ENCODE data around the gene PEX3.

The PEX3 gene

DNA sequence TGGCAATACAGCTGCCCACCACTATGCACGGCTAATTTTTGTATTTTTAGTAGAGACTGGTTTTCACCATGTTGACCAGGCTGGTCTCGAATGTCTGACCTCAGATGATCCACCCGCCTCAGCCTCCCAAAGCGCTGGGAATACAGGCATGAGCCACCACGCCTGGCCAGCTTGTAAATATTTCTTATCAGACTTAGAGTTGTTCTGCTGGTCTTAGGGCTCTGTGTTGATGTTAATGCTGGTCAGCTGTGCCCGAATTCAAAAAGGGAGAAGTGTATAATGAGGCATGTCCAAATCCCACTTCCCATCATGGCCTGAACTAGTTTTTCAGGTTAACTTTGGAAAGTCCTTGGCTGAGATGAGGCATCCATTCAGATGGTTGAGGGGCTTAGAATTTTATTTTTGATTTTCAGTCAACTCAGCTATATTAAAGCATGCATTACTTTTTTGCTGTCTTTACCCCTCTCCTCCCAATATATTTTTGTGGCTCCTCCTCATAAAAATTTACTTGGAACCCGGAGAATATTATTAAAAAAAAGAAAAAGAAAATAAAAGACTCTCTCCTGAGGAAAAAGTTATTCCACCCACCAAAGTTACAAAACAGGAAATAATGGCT, 47.8 kb upstream of the PEX3 start:
- Histone ChIP-seq H3K27me3 (ENCODE audit: control insufficient read depth in 3 of 3, insufficient read depth in 3 of 3, low read depth in 1 of 3, low read length in 3 of 3) (no peaks in the 10 kb centered on the region), H2BK12ac (ENCODE audit: low read length) (no peak overlapping the region), H3K18ac (ENCODE audit: low read length) (no peak overlapping the region), H3K9ac (ENCODE audit: low read depth, low read length, poor library complexity) (no peak overlapping the region), H3K4me1 (ENCODE audit: control insufficient read depth in 2 of 2, insufficient read depth in 1 of 2, low read depth in 1 of 2, low read length in 2 of 2) (peaks cover 2 to 5% of the 10 kb centered on the region in 2 donors), H2AK5ac (ENCODE audit: low read depth, low read length) (no peak overlapping the region), H2BK15ac (ENCODE audit: low read length) (no peak overlapping the region), H3K4me2 (ENCODE audit: insufficient read depth, low read length, poor library complexity, severe bottlenecking) (no peak overlapping the region), H3K36me3 (replicated peaks in 1 of 2; ENCODE audit: control insufficient read depth in 2 of 2, insufficient read depth in 2 of 2, low read length in 2 of 2) (no peaks in the 10 kb centered on the region), H3K4ac (ENCODE audit: low read length) (no peak overlapping the region), H2BK120ac (ENCODE audit: low read depth, low read length) (no peak overlapping the region), H3K23ac (ENCODE audit: low read depth, low read length, poor library complexity) (no peak overlapping the region), H2BK5ac (ENCODE audit: low read length) (no peak overlapping the region), H4K91ac (ENCODE audit: low read depth, low read length, poor library complexity) (no peak overlapping the region), H3K27ac (replicated peaks; ENCODE audit: low read length) (no peak overlapping the region), H3K14ac (ENCODE audit: low read length) (no peak overlapping the region), H3K4me3 (ENCODE audit: low read length in 2 of 2) (no peak overlapping the region), H4K8ac (ENCODE audit: low read depth, low read length) (no peak overlapping the region), H3K9me3 (replicated peaks in 1 of 2; ENCODE audit: control insufficient read depth in 2 of 2, insufficient read depth in 1 of 2, low read depth in 1 of 2, low read length in 2 of 2) (no peaks in the 10 kb centered on the region), H2AFZ (ENCODE audit: low read length) (no peak overlapping the region), H3K79me1 (ENCODE audit: low read depth, low read length) (no peaks in the 10 kb centered on the region)
- DNase-seq (ENCODE audit: low spot score): no peak
- no CpG with 5 or more reads among the region's 7 CpGs for WGBS, 2 donors (ENCODE audit: extremely low coverage in 2 of 2, insufficient read length in 2 of 2, insufficient replicate concordance in 1 of 2)

DNA sequence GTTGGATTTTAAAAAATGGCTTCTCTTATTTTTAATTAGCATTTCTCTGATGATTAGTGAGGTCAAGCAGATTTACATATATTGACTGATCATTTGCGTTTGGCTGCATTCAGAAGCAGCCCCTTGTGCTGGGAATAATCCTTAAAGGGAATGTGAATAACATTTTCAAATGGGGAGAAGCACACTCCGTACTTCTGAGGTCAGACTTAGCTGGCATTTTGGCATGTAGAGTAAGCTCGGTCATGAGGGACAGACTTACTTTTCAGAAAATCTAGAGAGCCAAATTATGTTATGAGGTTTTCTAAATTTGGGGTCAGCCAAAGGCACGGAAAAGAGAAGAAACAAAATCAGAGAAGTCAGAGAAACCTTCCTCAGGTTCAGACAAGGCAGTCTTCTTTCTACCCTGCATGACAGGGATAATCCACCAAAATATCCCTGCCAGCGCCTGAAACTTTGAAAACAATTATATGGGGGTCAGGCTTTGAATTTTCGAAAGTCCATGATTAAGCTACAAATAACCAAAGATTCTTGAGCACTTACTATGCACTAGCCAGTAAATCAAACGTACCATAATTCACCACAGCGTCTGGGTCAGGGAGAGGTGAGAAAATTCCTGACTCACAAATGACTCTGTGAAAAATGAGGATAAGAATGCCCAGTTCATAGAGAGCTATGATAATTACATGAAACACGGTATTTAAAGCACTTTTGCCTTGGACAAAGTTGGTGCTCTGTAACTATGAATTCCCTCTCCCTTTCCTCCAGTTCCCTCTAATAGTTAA, 45.0 kb upstream of the PEX3 start:
- DNase-seq (ENCODE audit: low spot score): no peak
- Histone ChIP-seq H3K27me3 (ENCODE audit: control insufficient read depth in 3 of 3, insufficient read depth in 3 of 3, low read depth in 1 of 3, low read length in 3 of 3) (no peaks in the 10 kb centered on the region), H3K79me1 (ENCODE audit: low read depth, low read length) (no peaks in the 10 kb centered on the region), H3K4me1 (ENCODE audit: control insufficient read depth in 2 of 2, insufficient read depth in 1 of 2, low read depth in 1 of 2, low read length in 2 of 2) (peaks cover 0 to 2% of the 10 kb centered on the region in 2 donors), H3K4me3 (ENCODE audit: low read length in 2 of 2) (no peak overlapping the region), H2BK120ac (ENCODE audit: low read depth, low read length) (no peak overlapping the region), H2BK5ac (ENCODE audit: low read length) (no peak overlapping the region), H3K14ac (ENCODE audit: low read length) (no peak overlapping the region), H3K18ac (ENCODE audit: low read length) (no peak overlapping the region), H3K36me3 (replicated peaks in 1 of 2; ENCODE audit: control insufficient read depth in 2 of 2, insufficient read depth in 2 of 2, low read length in 2 of 2) (no peaks in the 10 kb centered on the region), H2BK15ac (ENCODE audit: low read length) (no peak overlapping the region), H2BK12ac (ENCODE audit: low read length) (no peak overlapping the region), H2AFZ (ENCODE audit: low read length) (no peak overlapping the region), H4K91ac (ENCODE audit: low read depth, low read length, poor library complexity) (no peak overlapping the region), H2AK5ac (ENCODE audit: low read depth, low read length) (no peak overlapping the region), H4K8ac (ENCODE audit: low read depth, low read length) (no peak overlapping the region), H3K27ac (replicated peaks; ENCODE audit: low read length) (no peak overlapping the region), H3K9ac (ENCODE audit: low read depth, low read length, poor library complexity) (no peak overlapping the region), H3K23ac (ENCODE audit: low read depth, low read length, poor library complexity) (no peak overlapping the region), H3K9me3 (replicated peaks in 1 of 2; ENCODE audit: control insufficient read depth in 2 of 2, insufficient read depth in 1 of 2, low read depth in 1 of 2, low read length in 2 of 2) (no peaks in the 10 kb centered on the region), H3K4ac (ENCODE audit: low read length) (no peak overlapping the region), H3K4me2 (ENCODE audit: insufficient read depth, low read length, poor library complexity, severe bottlenecking) (no peak overlapping the region)
- no CpG with 5 or more reads among the region's 9 CpGs for WGBS, 2 donors (ENCODE audit: extremely low coverage in 2 of 2, insufficient read length in 2 of 2, insufficient replicate concordance in 1 of 2)

DNA sequence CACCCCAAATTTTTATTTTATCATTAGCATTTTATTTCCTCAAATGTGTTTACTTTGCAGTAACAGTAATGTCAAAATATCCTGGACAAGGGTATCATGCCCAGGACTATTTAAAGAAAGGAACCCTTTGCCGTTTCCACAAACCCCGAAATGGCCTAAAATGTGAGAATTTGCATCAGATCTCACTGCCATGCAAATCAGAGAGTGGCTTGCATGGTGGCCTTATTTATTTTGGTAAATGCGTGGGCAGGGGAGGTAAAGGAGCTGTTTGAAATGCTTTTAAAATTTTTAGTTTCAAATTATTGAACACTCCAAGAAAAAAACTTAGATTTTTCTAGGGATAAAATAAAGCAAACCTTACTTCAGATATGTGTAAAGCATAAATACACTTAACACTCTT, 43.9 kb upstream of the PEX3 start:
- H3K18ac ChIP-seq (ENCODE audit: low read length): no peak overlapping the region
- no peak overlapping the region for H4K8ac ChIP-seq (ENCODE audit: low read depth, low read length)
- H3K9ac ChIP-seq (ENCODE audit: low read depth, low read length, poor library complexity): no peak overlapping the region
- H3K27me3 ChIP-seq (ENCODE audit: control insufficient read depth in 3 of 3, insufficient read depth in 3 of 3, low read depth in 1 of 3, low read length in 3 of 3): no peaks in the 10 kb centered on the region
- H3K9me3 ChIP-seq (replicated peaks in 1 of 2; ENCODE audit: control insufficient read depth in 2 of 2, insufficient read depth in 1 of 2, low read depth in 1 of 2, low read length in 2 of 2): no peaks in the 10 kb centered on the region
- no peak overlapping the region for H2BK15ac ChIP-seq (ENCODE audit: low read length)
- no peak overlapping the region for H3K23ac ChIP-seq (ENCODE audit: low read depth, low read length, poor library complexity)
- no peak overlapping the region for H3K4ac ChIP-seq (ENCODE audit: low read length)
- H3K4me1 ChIP-seq (ENCODE audit: control insufficient read depth in 2 of 2, insufficient read depth in 1 of 2, low read depth in 1 of 2, low read length in 2 of 2): peaks cover 0 to 2% of the 10 kb centered on the region in 2 donors
- no peak overlapping the region for H3K4me3 ChIP-seq (ENCODE audit: low read length in 2 of 2)
- H3K27ac ChIP-seq (replicated peaks; ENCODE audit: low read length): no peak overlapping the region
- no peak overlapping the region for H3K14ac ChIP-seq (ENCODE audit: low read length)
- no peak for DNase-seq (ENCODE audit: low spot score)
- no peaks in the 10 kb centered on the region for H3K79me1 ChIP-seq (ENCODE audit: low read depth, low read length)
- no CpG with 5 or more reads among the region's 3 CpGs for WGBS, 2 donors (ENCODE audit: extremely low coverage in 2 of 2, insufficient read length in 2 of 2, insufficient replicate concordance in 1 of 2)
- no peak overlapping the region for H2AK5ac ChIP-seq (ENCODE audit: low read depth, low read length)
- H2BK120ac ChIP-seq (ENCODE audit: low read depth, low read length): no peak overlapping the region
- no peak overlapping the region for H2BK12ac ChIP-seq (ENCODE audit: low read length)
- H2AFZ ChIP-seq (ENCODE audit: low read length): no peak overlapping the region
- H2BK5ac ChIP-seq (ENCODE audit: low read length): no peak overlapping the region
- H4K91ac ChIP-seq (ENCODE audit: low read depth, low read length, poor library complexity): no peak overlapping the region
- H3K36me3 ChIP-seq (replicated peaks in 1 of 2; ENCODE audit: control insufficient read depth in 2 of 2, insufficient read depth in 2 of 2, low read length in 2 of 2): no peaks in the 10 kb centered on the region
- no peak overlapping the region for H3K4me2 ChIP-seq (ENCODE audit: insufficient read depth, low read length, poor library complexity, severe bottlenecking)

DNA sequence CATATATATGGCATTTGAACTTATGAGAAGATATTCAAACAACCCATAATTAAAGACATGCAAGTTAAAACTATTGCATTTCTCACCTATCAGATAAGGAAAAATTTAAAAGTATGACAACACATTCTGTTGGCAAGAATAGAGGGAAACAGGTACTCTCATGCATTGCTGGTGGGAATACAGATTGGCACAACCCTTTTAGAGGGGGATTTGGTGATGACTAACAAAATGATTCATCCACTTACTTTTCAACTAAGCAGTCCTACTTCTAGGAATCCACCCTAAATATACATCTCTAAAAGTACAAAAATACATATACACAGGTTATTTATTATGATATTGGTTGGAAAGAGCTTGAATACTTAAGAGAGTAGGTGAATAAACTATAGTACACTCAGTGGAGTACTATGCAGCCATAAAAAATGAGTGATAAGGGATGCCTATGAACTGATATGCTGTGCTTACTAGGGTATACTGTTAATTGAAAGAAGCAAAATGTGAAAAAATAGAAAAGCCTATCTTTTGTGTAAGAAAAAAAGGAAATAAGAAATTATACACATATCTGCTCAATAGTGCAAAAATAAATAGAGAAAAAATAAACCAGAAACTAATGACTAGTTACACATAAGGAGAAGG, 42.3 kb upstream of the PEX3 start:
- H2BK15ac ChIP-seq (ENCODE audit: low read length): no peak overlapping the region
- no peaks in the 10 kb centered on the region for H3K9me3 ChIP-seq (replicated peaks in 1 of 2; ENCODE audit: control insufficient read depth in 2 of 2, insufficient read depth in 1 of 2, low read depth in 1 of 2, low read length in 2 of 2)
- no peak overlapping the region for H3K23ac ChIP-seq (ENCODE audit: low read depth, low read length, poor library complexity)
- H3K18ac ChIP-seq (ENCODE audit: low read length): no peak overlapping the region
- no peak overlapping the region for H3K4me2 ChIP-seq (ENCODE audit: insufficient read depth, low read length, poor library complexity, severe bottlenecking)
- H3K27me3 ChIP-seq (ENCODE audit: control insufficient read depth in 3 of 3, insufficient read depth in 3 of 3, low read depth in 1 of 3, low read length in 3 of 3): no peaks in the 10 kb centered on the region
- peaks cover 0 to 2% of the 10 kb centered on the region in 2 donors for H3K4me1 ChIP-seq (ENCODE audit: control insufficient read depth in 2 of 2, insufficient read depth in 1 of 2, low read depth in 1 of 2, low read length in 2 of 2)
- no peaks in the 10 kb centered on the region for H3K79me1 ChIP-seq (ENCODE audit: low read depth, low read length)
- H4K91ac ChIP-seq (ENCODE audit: low read depth, low read length, poor library complexity): no peak overlapping the region
- H3K9ac ChIP-seq (ENCODE audit: low read depth, low read length, poor library complexity): no peak overlapping the region
- no peak overlapping the region for H2BK5ac ChIP-seq (ENCODE audit: low read length)
- H2BK12ac ChIP-seq (ENCODE audit: low read length): no peak overlapping the region
- no peak overlapping the region for H2AFZ ChIP-seq (ENCODE audit: low read length)
- H2AK5ac ChIP-seq (ENCODE audit: low read depth, low read length): no peak overlapping the region
- H3K27ac ChIP-seq (replicated peaks; ENCODE audit: low read length): no peak overlapping the region
- no peak overlapping the region for H4K8ac ChIP-seq (ENCODE audit: low read depth, low read length)
- no peak overlapping the region for H3K4ac ChIP-seq (ENCODE audit: low read length)
- H2BK120ac ChIP-seq (ENCODE audit: low read depth, low read length): no peak overlapping the region
- no peak overlapping the region for H3K4me3 ChIP-seq (ENCODE audit: low read length in 2 of 2)
- H3K36me3 ChIP-seq (replicated peaks in 1 of 2; ENCODE audit: control insufficient read depth in 2 of 2, insufficient read depth in 2 of 2, low read length in 2 of 2): no peaks in the 10 kb centered on the region
- no peak overlapping the region for H3K14ac ChIP-seq (ENCODE audit: low read length)
- DNase-seq (ENCODE audit: low spot score): no peak

Data from neuronal stem cell (in vitro differentiated cells).